Gastrocnemius medialis (tissue), 4 donors: Measurements from ENCODE around the gene NUCB2. TPM values are rescaled to one million over a fixed set of nuclear protein-coding genes. Genes with fewer than 3 reads are reported as not detected.

Source experiments
- ATAC-seq, 2 donors: fragments of 150-250 bp; one replicate each; pipeline ENCODE4 v1.9.1; 2016
- DNase-seq, 2 donors: peaks; one replicate each; pipeline ENCODE4 v3.0.0-alpha.2; 2019
- H3K27ac ChIP-seq, 4 donors: fragments of 200-600 bp; sonication (generic); 1 replicate in 1 of 4; 2 replicates in 3 of 4; pipeline ENCODE4 v1.5.1; 2016 to 2018; ENCODE audit warnings: mild to moderate bottlenecking in 2 of 4, moderate library complexity in 1 of 4
- H3K27me3 ChIP-seq, 3 donors: fragments of 200-600 bp; sonication (generic) in 2 of 3; 1 replicate in 1 of 3; 2 replicates in 2 of 3; pipeline versions ENCODE4 v1.5.1 to v1.6.0; 2016 to 2019; ENCODE audit warnings: mild to moderate bottlenecking in 1 of 3, moderate library complexity in 1 of 3
- H3K36me3 ChIP-seq, 2 donors: fragments of 200-600 bp; sonication (generic) in 1 of 2; one replicate each; pipeline ENCODE4 v1.5.1; 2017 to 2018
- H3K4me1 ChIP-seq, 2 donors: fragments of 200-600 bp; sonication (generic) in 1 of 2; one replicate each; pipeline ENCODE4 v1.5.1; 2016 to 2017; ENCODE audit warnings: mild to moderate bottlenecking in 2 of 2
- H3K4me3 ChIP-seq, 4 donors: fragments of 200-600 bp; sonication (generic) in 3 of 4; 1 replicate in 1 of 4; 2 replicates in 3 of 4; pipeline ENCODE4 v1.5.1; 2016 to 2019; ENCODE audit warnings: mild to moderate bottlenecking in 2 of 4
- H3K9me3 ChIP-seq, 3 donors: fragments of 200-600 bp; sonication (generic) in 2 of 3; 1 replicate in 1 of 3; 2 replicates in 2 of 3; pipeline ENCODE4 v1.5.1; 2016 to 2019
- CTCF ChIP-seq, 5 experiments: fragments of 450-650 bp in 3 of 5; fragments of 200-600 bp in 2 of 5; sonication (generic) in 2 of 5; IDR thresholded peaks in 4 of 5; conservative IDR thresholded peaks in 1 of 5; 1 replicate in 4 of 5; 2 replicates in 1 of 5; pipeline ENCODE4 v1.5.1; 2016 to 2019; ENCODE audit warnings: antibody characterized with exemption in 5 of 5, mild to moderate bottlenecking in 3 of 5, moderate library complexity in 3 of 5
- POLR2A ChIP-seq, 2 donors: fragments of 450-650 bp; IDR thresholded peaks; one replicate each; pipeline ENCODE4 v1.6.1; 2017; ENCODE audit warnings: antibody characterized with exemption in 2 of 2, mild to moderate bottlenecking in 2 of 2, moderate library complexity in 2 of 2
- in situ Hi-C, 4 donors: fragments of 200-750 bp; cut with MboI; loops; one replicate each; pipeline versions ENCODE4 v1.15.0 to v1.8.0; 2017; ENCODE audit warnings: low sequenced_read_pairs in 4 of 4
- intact Hi-C: fragments of 100-400 bp; cut with DNase I; formaldehyde crosslinking; loops from one replicate; pipeline ENCODE4 v1.15.1; 2023; ENCODE audit warnings: low total_unique reads
- total RNA-seq, 4 donors: library from RNA; depleted of rRNA; stranded (reverse); fragments of >200 nt; gene quantifications; one replicate each; pipeline versions ENCODE4 v1.1.0 to v1.2.3, GENCODE V29; 2016

NUCB2 gene
- total RNA-seq, 4 donors from 2014 or later = 15.1 to 59.1 (median 39.1) TPM

GRCh38 chr11:17273211-17273610 lies 3.3 kb upstream of the NUCB2 start:
- intact Hi-C loops = no loop called here
- TF ChIP-seq POLR2A (IDR thresholded peaks at IDR 0.05) (no peak), CTCF (IDR thresholded peaks at IDR 0.05 in 4 of 5, conservative IDR thresholded peaks at IDR 0.05 in 1 of 5) (no peak)
- no peaks in the 10 kb centered on the region for H3K27me3 ChIP-seq
- DNase-seq = no peak
- H3K9me3 ChIP-seq = no peaks in the 10 kb centered on the region
- H3K27ac ChIP-seq = no peak overlapping the region
- no peak for ATAC-seq
- H3K36me3 ChIP-seq = no peaks in the 10 kb centered on the region
- peaks cover 11 to 12% of the 10 kb centered on the region in 2 donors for H3K4me1 ChIP-seq
- H3K4me3 ChIP-seq = no peak overlapping the region
- in situ Hi-C loops = loop anchor here in 1 of 4 donors (10.0 kb wide), 1 partner anchor 198 kb away; the partner anchor contains the start of gene RPS13

- in situ Hi-C loops (loop anchor here in 1 of 4 donors (10.0 kb wide), 1 partner anchor 199 kb away; the partner anchor contains the start of gene RPS13), intact Hi-C loops (no loop called here)
- ATAC-seq (no peak), DNase-seq (no peak)
- TF ChIP-seq CTCF (IDR thresholded peaks at IDR 0.05 in 4 of 5, conservative IDR thresholded peaks at IDR 0.05 in 1 of 5) (no peak), POLR2A (IDR thresholded peaks at IDR 0.05) (no peak)
- no peaks in the 10 kb centered on the region for H3K27me3 ChIP-seq
- no peak overlapping the region for H3K27ac ChIP-seq
- no peaks in the 10 kb centered on the region for H3K9me3 ChIP-seq
- no peaks in the 10 kb centered on the region for H3K36me3 ChIP-seq
- peaks cover 11 to 12% of the 10 kb centered on the region in 2 donors for H3K4me1 ChIP-seq
- H3K4me3 ChIP-seq = no peak overlapping the region
Observed at GRCh38 chr11:17273668-17274282, 2.8 kb upstream of the NUCB2 start.

GRCh38 chr11:17275400-17276235 lies 921 bp upstream of the NUCB2 start:
- TF ChIP-seq CTCF (IDR thresholded peaks at IDR 0.05 in 4 of 5, conservative IDR thresholded peaks at IDR 0.05 in 1 of 5) (no peak), POLR2A (IDR thresholded peaks at IDR 0.05) (no peak)
- in situ Hi-C loops = loop anchor here in 1 of 4 donors (10.0 kb wide), 1 partner anchor 201 kb away; the partner anchor contains the start of gene RPS13
- ATAC-seq = no peak

GRCh38 chr11:17277024-17277584 lies 565 bp downstream of the NUCB2 start:
- Histone ChIP-seq H3K27ac (peak overlapping the region; percentile 88 to 93 (median 88)), H3K36me3 (no peaks in the 10 kb centered on the region), H3K4me1 (peaks cover 11 to 19% of the 10 kb centered on the region in 2 donors), H3K4me3 (peak overlapping the region; percentile 69 to 96 (median 91)), H3K9me3 (no peaks in the 10 kb centered on the region), H3K27me3 (no peaks in the 10 kb centered on the region)
- ATAC-seq (peak; percentile 61 to 70), DNase-seq (peak in 1 of 2 donors; percentile 11)
- in situ Hi-C loops (loop anchor here in 1 of 4 donors (10.0 kb wide), 1 partner anchor 202 kb away; the partner anchor contains the start of gene RPS13), intact Hi-C loops (loop anchor here (2.0 to 5.0 kb wide), 3 partner anchors 68 to 200 kb away; partner anchors contain the start of gene RPS13)
- TF ChIP-seq POLR2A (IDR thresholded peaks at IDR 0.05) = no peak
- no peak for TF ChIP-seq CTCF (IDR thresholded peaks at IDR 0.05 in 4 of 5, conservative IDR thresholded peaks at IDR 0.05 in 1 of 5)

More at GRCh38 chr11:17275400-17276235, 921 bp upstream of the NUCB2 start:
- H3K9me3 ChIP-seq = no peaks in the 10 kb centered on the region
- intact Hi-C loops = loop anchor here (2.0 to 5.0 kb wide), 3 partner anchors 67 to 198 kb away; partner anchors contain the start of gene RPS13
- peaks cover 11 to 19% of the 10 kb centered on the region in 2 donors for H3K4me1 ChIP-seq
- no peak for DNase-seq
- H3K36me3 ChIP-seq = no peaks in the 10 kb centered on the region
- H3K27ac ChIP-seq = peak overlapping the region; percentile 88 to 93 (median 88)
- H3K4me3 ChIP-seq = peak overlapping the region; percentile 69 to 96 (median 91)
- no peaks in the 10 kb centered on the region for H3K27me3 ChIP-seq
